Left ventricle myocardium inferior (tissue), 1 donor: ENCODE measurements around the gene KNSTRN. TPM values are rescaled to one million over a fixed set of nuclear protein-coding genes. Genes with fewer than 3 reads are reported as not detected.

Source experiments
- DNase-seq: peaks from one replicate; pipeline ENCODE4 v3.0.0-alpha.2; 2020
- H3K27ac ChIP-seq: fragments of 200-600 bp; replicated peaks from 2 replicates; pipeline ENCODE4 v1.8.0; 2021
- H3K27me3 ChIP-seq: fragments of 200-600 bp; 2 replicates; pipeline ENCODE4 v1.8.0; 2021; ENCODE audit warnings: low read depth
- H3K36me3 ChIP-seq: fragments of 200-600 bp; 2 replicates; pipeline ENCODE4 v1.8.0; 2021
- H3K4me1 ChIP-seq: fragments of 200-600 bp; 2 replicates; pipeline ENCODE4 v1.8.0; 2021
- H3K4me3 ChIP-seq: fragments of 200-600 bp; 2 replicates; pipeline ENCODE4 v1.8.0; 2021; ENCODE audit warnings: mild to moderate bottlenecking, moderate library complexity
- H3K9me3 ChIP-seq: fragments of 200-600 bp; replicated peaks from 2 replicates; pipeline ENCODE4 v1.8.0; 2021
- intact Hi-C: fragments of 100-400 bp; cut with micrococcal nuclease; formaldehyde crosslinking; loops from one replicate; pipeline ENCODE4 v1.11.0; 2022
- total RNA-seq: library from RNA; stranded (reverse); fragmentation: NEBNext Ultra II Directional; extraction: Animal tissue kit (Norgen Biotek cat#: 25700); gene quantifications from one replicate; pipeline ENCODE4 v1.2.1, GENCODE V29; 2021
- TF ChIP-seq, protein P1 (sequence below): fragments of 200-600 bp; IDR thresholded peaks from 2 replicates; pipeline ENCODE4 v1.8.0; 2021; ENCODE audit warnings: antibody characterized with exemption, mild to moderate bottlenecking, borderline replicate concordance
- donor health status: DM: no; HTN: yes; CAD: no; lungs with severe emphysema.

The KNSTRN gene
- total RNA-seq, 1 donor from 2014 or later = 9.0 TPM

DNA sequence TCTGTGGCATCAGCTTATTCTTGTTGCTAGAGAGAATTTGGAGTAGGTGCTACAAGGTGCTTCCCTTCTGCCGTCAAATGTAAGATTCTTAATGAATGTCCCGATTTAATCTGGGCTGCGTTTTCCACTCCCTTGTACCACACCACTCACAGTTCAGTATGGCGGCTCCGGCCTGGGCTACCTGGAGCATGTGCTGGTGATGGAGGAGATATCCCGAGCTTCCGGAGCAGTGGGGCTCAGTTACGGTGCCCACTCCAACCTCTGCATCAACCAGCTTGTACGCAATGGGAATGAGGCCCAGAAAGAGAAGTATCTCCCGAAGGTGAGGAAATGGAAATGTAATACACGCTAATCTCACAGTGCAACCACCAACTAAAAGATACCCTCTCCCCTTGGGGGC, 28.0 kb downstream of the KNSTRN start:
- no peak overlapping the region for H3K27ac ChIP-seq
- H3K4me3 ChIP-seq = no peak overlapping the region
- TF ChIP-seq, protein P1, sequence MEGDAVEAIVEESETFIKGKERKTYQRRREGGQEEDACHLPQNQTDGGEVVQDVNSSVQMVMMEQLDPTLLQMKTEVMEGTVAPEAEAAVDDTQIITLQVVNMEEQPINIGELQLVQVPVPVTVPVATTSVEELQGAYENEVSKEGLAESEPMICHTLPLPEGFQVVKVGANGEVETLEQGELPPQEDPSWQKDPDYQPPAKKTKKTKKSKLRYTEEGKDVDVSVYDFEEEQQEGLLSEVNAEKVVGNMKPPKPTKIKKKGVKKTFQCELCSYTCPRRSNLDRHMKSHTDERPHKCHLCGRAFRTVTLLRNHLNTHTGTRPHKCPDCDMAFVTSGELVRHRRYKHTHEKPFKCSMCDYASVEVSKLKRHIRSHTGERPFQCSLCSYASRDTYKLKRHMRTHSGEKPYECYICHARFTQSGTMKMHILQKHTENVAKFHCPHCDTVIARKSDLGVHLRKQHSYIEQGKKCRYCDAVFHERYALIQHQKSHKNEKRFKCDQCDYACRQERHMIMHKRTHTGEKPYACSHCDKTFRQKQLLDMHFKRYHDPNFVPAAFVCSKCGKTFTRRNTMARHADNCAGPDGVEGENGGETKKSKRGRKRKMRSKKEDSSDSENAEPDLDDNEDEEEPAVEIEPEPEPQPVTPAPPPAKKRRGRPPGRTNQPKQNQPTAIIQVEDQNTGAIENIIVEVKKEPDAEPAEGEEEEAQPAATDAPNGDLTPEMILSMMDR = no peak
- no peaks in the 10 kb centered on the region for H3K9me3 ChIP-seq
- no peak for DNase-seq
- intact Hi-C loops = no loop called here
- no peaks in the 10 kb centered on the region for H3K27me3 ChIP-seq
- H3K36me3 ChIP-seq = peaks cover 80% of the 10 kb centered on the region
- peaks cover 26% of the 10 kb centered on the region for H3K4me1 ChIP-seq

DNA sequence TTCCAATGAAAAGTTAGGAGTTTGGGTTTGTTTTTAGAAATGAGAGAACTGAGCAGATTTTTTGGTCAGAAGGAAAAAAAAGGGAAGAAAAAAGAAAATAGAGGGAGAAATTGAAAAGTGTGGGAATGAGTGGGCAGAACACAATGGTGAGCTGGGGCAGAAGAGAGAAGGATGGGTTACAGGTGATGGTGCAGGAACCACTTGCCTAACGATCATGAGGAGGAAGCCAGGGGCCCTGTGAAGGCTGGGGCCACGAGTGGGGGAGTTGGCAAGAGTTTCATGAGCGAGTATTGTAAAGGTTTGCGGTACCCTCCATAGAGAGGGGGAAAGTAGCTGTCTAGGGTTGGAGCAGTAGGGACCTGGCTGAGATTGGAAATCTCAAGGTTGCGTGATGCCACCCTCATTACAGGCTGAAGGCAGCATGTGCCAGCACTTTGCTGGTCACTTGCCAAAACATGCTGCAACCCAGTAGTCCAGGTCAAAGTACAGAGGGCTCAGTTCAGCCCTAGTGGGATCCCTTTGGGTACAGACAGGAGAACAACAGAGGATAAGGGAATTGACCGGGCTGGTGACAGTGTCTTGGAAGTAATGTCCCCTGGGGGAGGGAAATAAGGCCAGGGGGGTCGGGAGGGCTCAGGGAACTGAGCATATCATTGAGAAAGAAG, 29.7 kb downstream of the KNSTRN start:
- Histone ChIP-seq H3K4me3 (no peak overlapping the region), H3K36me3 (peaks cover 91% of the 10 kb centered on the region), H3K9me3 (no peaks in the 10 kb centered on the region), H3K4me1 (peaks cover 10% of the 10 kb centered on the region), H3K27ac (no peak overlapping the region), H3K27me3 (no peaks in the 10 kb centered on the region)
- TF ChIP-seq, protein P1 = no peak
- no peak for DNase-seq
- intact Hi-C loops = no loop called here

DNA sequence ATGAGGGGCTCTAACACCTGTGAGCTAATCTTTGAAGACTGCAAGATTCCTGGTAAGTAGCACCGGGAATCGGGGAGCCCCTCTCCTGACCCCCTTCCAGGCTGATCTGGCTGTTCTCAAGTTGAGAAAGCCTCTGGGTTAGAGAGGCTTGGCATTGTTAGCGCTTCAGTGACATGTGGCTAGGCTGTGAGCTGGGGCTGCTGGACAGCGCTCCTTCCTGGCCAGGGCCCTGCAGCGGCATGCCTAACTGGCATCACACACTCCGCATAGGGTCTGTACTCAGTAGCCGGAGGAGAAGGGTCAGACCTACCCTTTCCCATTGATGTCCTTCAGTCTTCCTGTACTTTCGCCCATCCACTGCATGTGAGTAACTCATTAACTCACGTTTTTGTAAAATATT, 30.5 kb downstream of the KNSTRN start:
- H3K9me3 ChIP-seq = no peaks in the 10 kb centered on the region
- no peak overlapping the region for H3K4me3 ChIP-seq
- H3K36me3 ChIP-seq = peaks cover 91% of the 10 kb centered on the region
- peaks cover 5% of the 10 kb centered on the region for H3K4me1 ChIP-seq
- H3K27me3 ChIP-seq = no peaks in the 10 kb centered on the region
- no peak for DNase-seq
- TF ChIP-seq, protein P1 = no peak
- intact Hi-C loops = no loop called here
- H3K27ac ChIP-seq = no peak overlapping the region

DNA sequence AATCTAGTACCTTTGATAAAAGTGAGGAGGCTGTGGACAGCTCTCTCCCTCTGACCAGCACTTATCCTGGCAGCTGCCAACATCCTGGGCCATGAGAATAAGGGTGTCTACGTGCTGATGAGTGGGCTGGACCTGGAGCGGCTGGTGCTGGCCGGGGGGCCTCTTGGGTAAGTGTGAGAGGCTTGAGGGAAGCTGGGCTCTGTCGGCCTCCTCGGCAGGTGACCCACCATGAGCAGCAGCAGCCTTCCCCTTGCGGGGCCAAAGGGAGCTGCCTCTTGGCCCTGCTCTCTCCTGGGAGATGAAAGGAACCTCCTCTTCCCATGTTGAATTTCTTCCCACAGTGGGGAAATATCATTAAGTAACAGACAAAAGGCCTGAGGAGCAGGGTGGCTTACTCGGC, 32.3 kb downstream of the KNSTRN start:
- TF ChIP-seq, protein P1 = no peak
- intact Hi-C loops = no loop called here

DNA sequence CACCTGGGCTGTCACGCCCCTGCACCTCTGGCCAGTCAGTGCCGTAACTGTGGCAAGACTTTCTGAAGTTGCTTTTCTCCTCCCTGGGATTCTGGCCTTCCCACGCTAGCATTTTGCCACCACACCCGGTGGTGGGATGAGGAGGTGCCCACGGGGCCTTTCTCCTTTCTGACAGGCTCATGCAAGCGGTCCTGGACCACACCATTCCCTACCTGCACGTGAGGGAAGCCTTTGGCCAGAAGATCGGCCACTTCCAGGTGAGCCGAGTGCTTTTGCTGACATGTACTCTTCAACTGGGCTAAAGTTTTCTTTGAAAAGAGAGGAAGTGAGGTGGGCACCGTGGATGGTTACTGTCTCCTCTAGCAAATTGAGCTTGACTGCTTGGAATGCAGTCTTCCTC, 32.7 kb downstream of the KNSTRN start:
- H3K36me3 ChIP-seq = peaks cover 80% of the 10 kb centered on the region
- DNase-seq = no peak

More for the DNA sequence above, 32.3 kb downstream of the KNSTRN start:
- Histone ChIP-seq H3K36me3 (peaks cover 83% of the 10 kb centered on the region), H3K9me3 (no peaks in the 10 kb centered on the region), H3K4me3 (no peak overlapping the region), H3K4me1 (peaks cover 5% of the 10 kb centered on the region), H3K27me3 (no peaks in the 10 kb centered on the region), H3K27ac (no peak overlapping the region)
- DNase-seq = no peak

More for the DNA sequence above, 32.7 kb downstream of the KNSTRN start:
- Histone ChIP-seq H3K4me3 (no peak overlapping the region), H3K9me3 (no peaks in the 10 kb centered on the region), H3K27me3 (no peaks in the 10 kb centered on the region), H3K27ac (no peak overlapping the region), H3K4me1 (peaks cover 9% of the 10 kb centered on the region)
- TF ChIP-seq, protein P1 = no peak
- intact Hi-C loops = no loop called here
